ENCODE results near the gene CXCR5. TPM values are rescaled to one million over a fixed set of nuclear protein-coding genes. Genes with fewer than 3 reads are reported as not detected.
A peak's percentile ranks its signal among the peaks of the same experiment; 100 is the strongest.

Gene CXCR5
- total RNA-seq, 4 donors from 2014 or later: 0.17 TPM; not detected in 3

GRCh38 chr11:118910309-118911112, 26.8 kb downstream of the CXCR5 start:
- Histone ChIP-seq H3K9me3 (no peaks in the 10 kb centered on the region), H3K36me3 (peaks cover 0 to 31% (median 28%) of the 10 kb centered on the region in 4 donors), H3K27ac (replicated peaks in 1 of 4) (peak overlapping the region; percentile 90 to 98 (median 96)), H3K4me1 (peaks cover 85 to 91% (median 89%) of the 10 kb centered on the region in 4 donors), H3K27me3 (no peaks in the 10 kb centered on the region), H3K4me3 (peak overlapping the region; percentile 48 to 61 (median 52))
- WGBS: no CpG with 5 or more reads among the region's 67 CpGs
- no peak for DNase-seq (ENCODE audit: extremely low spot score)
- TF ChIP-seq CTCF (IDR thresholded peaks at IDR 0.05) (no peak), EP300 (IDR thresholded peaks at IDR 0.05) (no peak), POLR2AphosphoS5 (IDR thresholded peaks at IDR 0.05) (peak in 1 of 2 donors; percentile 71), POLR2A (IDR thresholded peaks at IDR 0.05; ENCODE audit: low read depth) (peak; percentile 42)
- intact Hi-C loops (cut with DNase I): loop anchor here (1.0 kb wide), 1 partner anchor 16 kb away; no protein-coding TSS in a partner anchor

GRCh38 chr11:118911113-118911879, 27.6 kb downstream of the CXCR5 start:
- intact Hi-C loops (cut with DNase I): no loop called here
- 39% methylated on average over 7 of the region's 21 CpGs for whole genome bisulfite sequencing
- Histone ChIP-seq H3K27ac (replicated peaks in 1 of 4) (peak overlapping the region; percentile 90 to 98 (median 96)), H3K4me1 (peaks cover 93 to 99% (median 97%) of the 10 kb centered on the region in 4 donors), H3K9me3 (no peaks in the 10 kb centered on the region), H3K27me3 (no peaks in the 10 kb centered on the region), H3K4me3 (peak overlapping the region; percentile 48 to 61 (median 52)), H3K36me3 (peaks cover 0 to 23% (median 20%) of the 10 kb centered on the region in 4 donors)
- TF ChIP-seq CTCF (IDR thresholded peaks at IDR 0.05) (no peak), POLR2AphosphoS5 (IDR thresholded peaks at IDR 0.05) (no peak), EP300 (IDR thresholded peaks at IDR 0.05) (no peak), POLR2A (IDR thresholded peaks at IDR 0.05; ENCODE audit: low read depth) (no peak)
- DNase-seq (ENCODE audit: extremely low spot score): no peak

- Histone ChIP-seq H3K9me3 (no peaks in the 10 kb centered on the region), H3K27me3 (no peaks in the 10 kb centered on the region), H3K36me3 (peaks cover 0 to 15% (median 13%) of the 10 kb centered on the region in 4 donors), H3K4me1 (peaks cover 100% of the 10 kb centered on the region in 4 donors), H3K27ac (replicated peaks in 1 of 4) (peak overlapping the region; percentile 90 to 98 (median 96)), H3K4me3 (peak overlapping the region; percentile 48 to 61 (median 52))
- 10% methylated on average over 17 of the region's 23 CpGs for WGBS
- intact Hi-C loops (cut with DNase I): no loop called here
- peak; percentile 97 for DNase-seq (ENCODE audit: extremely low spot score)
- peak in 1 of 2 donors; percentile 69 for TF ChIP-seq POLR2AphosphoS5 (IDR thresholded peaks at IDR 0.05)
- peak in 1 of 3 experiments; percentile 4 for TF ChIP-seq CTCF (IDR thresholded peaks at IDR 0.05)
- no peak for TF ChIP-seq EP300 (IDR thresholded peaks at IDR 0.05)
- peak; percentile 51 for TF ChIP-seq POLR2A (IDR thresholded peaks at IDR 0.05; ENCODE audit: low read depth)
Observed at GRCh38 chr11:118911880-118912741, 28.4 kb downstream of the CXCR5 start.

GRCh38 chr11:118912742-118913410, 29.2 kb downstream of the CXCR5 start:
- Histone ChIP-seq H3K36me3 (peaks cover 0 to 7% (median 5%) of the 10 kb centered on the region in 4 donors), H3K27ac (replicated peaks in 1 of 4) (peak overlapping the region; percentile 90 to 98 (median 96)), H3K9me3 (no peaks in the 10 kb centered on the region), H3K4me1 (peaks cover 100% of the 10 kb centered on the region in 4 donors), H3K4me3 (peak overlapping the region; percentile 48 to 61 (median 52)), H3K27me3 (no peaks in the 10 kb centered on the region)
- intact Hi-C loops (cut with DNase I): no loop called here
- no peak for DNase-seq (ENCODE audit: extremely low spot score)
- 52% methylated on average over 10 of the region's 12 CpGs for WGBS
- no peak for TF ChIP-seq POLR2A (IDR thresholded peaks at IDR 0.05; ENCODE audit: low read depth)
- no peak for TF ChIP-seq EP300 (IDR thresholded peaks at IDR 0.05)
- TF ChIP-seq POLR2AphosphoS5 (IDR thresholded peaks at IDR 0.05): no peak
- TF ChIP-seq CTCF (IDR thresholded peaks at IDR 0.05): no peak

Measured in esophagus muscularis mucosa (tissue), 4 donors.